ENCODE measurements around the gene POGZ. TPM values are rescaled to one million over a fixed set of nuclear protein-coding genes. Genes with fewer than 3 reads are reported as not detected.
"Not testable (repeated sequence)": the region's sequence is repeated elsewhere in the genome, so short reads cannot be mapped to it uniquely, and the experiment has no call there.

POGZ gene
- total RNA-seq, 1 donor from 2014 or later = 29.3 TPM

DNA sequence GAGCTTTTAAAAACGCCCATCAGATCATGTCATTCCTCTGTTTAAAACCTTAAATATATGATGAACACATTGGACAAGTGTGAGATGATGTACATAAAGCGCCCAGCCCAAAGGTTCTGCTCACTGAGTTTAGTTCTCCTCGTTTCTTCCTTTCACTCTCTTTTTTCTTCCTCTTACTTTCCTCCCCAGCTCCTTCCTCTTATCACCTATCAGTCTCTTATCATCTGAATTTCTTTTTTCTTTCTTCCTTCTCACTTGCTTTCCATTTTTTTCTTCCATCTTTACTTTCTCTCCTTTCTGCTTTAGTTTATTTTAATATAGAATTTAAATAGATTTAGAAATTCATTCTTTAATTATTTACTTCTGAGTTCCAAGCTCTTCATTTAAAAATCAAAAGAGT, 17.8 kb upstream of the POGZ start:
- DNase-seq (ENCODE audit: low spot score) (no peak), ATAC-seq (no peak)

DNA sequence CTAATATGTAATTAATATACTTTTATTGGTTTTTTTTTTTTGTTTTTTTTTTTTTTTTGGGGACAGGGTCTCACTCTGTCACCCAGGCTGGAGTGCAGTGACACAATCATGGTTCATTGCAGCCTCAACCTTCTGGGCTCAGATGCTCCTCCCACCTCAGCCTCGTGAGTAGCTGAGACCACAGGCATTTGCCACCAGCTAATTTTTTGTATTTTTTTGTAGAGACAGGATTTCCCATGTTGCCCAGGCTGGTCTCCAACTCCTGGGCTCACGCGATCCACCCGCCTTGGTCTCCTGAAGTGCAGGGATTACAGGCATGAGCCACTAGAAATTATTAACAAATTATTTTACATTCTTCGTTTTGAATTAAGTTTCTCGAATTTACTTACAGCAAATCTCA, 16.8 kb upstream of the POGZ start:
- DNase-seq (ENCODE audit: low spot score) (no peak), ATAC-seq (no peak)

GRCh38 chr1:151475175-151475574, 15.9 kb upstream of the POGZ start:
- no peak for DNase-seq (ENCODE audit: low spot score)
- no peak for ATAC-seq

DNA sequence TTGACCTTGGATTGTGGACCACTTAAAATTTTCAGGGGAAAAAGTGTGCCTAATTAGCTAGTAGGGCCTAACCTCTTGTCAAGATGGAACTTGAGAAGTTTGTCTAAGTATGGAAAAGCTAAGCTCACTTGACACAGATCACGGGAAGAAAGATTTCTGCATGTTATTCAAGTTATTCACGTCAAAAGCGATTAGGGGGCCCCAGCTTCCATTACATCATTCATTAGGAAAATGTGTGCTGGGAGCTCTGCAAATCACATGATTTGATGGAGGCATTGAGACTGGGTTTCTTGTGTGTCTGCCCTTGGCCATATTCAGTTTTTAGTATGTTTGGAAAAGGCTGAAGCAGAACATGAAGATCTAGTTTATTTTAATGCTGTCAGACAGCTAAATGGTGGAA, 15.5 kb upstream of the POGZ start:
- DNase-seq (ENCODE audit: low spot score) (no peak), ATAC-seq (no peak)

DNA sequence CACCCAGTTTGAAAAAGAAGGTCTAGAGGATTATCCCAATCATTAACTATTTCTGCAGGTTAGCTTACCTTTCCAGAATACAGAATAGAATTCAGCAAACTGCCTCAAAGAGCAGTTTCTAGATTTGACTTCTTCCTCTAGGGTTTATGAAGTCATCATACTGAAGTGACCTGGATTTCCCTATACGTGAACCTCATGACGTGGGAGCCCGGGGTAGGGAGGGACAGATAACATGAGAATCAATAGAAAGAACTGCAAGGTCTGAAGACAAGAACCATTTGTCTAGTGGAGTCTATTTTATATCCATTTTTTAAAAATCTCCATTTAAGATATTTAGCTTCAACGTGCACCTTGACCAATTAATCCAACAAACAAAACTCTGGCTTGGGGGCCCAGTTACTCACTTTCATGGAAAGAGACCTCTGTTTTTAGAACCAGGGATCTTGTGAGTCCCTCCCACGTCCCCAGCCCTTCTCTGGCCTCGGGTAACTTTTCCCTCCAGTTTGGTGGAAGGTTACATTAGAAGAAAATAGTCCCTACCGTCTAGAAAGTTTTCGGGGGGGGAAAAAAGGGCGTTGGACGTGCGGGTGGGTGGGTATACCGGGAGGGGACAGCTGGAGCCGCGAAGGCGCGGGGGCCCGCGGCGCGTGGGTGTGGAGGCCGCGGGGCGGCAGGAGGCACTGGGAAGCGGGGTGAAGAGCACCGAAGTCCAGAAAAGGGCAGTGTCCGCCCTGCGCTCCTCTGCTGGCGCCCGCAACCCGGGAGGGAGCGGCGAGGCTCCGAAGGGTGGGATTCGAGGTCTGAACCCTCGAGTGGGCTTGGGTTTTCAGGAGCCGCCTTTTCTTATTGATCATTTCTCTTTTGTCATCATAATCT, 13.8 kb upstream of the POGZ start:
- DNase-seq (ENCODE audit: low spot score) = peak; percentile 61
- ATAC-seq = peak; percentile 93

GRCh38 chr1:151465026-151465425, 5.7 kb upstream of the POGZ start:
- DNase-seq (ENCODE audit: low spot score) (no peak), ATAC-seq (no peak)

DNA sequence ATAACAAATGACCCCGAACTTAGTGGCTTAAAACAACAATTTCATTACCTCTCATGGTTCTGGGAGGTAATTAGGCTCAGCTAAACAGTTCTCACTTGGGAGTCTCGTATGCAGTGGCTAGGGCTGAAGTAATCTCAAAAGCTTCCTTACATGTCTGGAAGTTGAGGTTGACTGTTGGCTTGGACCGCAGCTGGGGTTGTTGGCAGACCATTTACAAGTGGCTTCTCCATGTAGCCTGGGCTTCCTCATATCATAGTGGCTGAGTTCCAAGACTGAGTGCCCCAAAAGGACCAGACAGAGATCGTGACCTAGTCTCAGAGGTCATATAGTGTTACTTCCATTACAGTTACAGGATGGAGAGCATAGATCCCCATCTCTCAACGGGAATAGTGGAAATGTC, 2.4 kb upstream of the POGZ start:
- ATAC-seq (no peak), DNase-seq (ENCODE audit: low spot score) (no peak)

GRCh38 chr1:151458802-151459330, 428 bp downstream of the POGZ start:
- ATAC-seq = peak; percentile 52

DNA sequence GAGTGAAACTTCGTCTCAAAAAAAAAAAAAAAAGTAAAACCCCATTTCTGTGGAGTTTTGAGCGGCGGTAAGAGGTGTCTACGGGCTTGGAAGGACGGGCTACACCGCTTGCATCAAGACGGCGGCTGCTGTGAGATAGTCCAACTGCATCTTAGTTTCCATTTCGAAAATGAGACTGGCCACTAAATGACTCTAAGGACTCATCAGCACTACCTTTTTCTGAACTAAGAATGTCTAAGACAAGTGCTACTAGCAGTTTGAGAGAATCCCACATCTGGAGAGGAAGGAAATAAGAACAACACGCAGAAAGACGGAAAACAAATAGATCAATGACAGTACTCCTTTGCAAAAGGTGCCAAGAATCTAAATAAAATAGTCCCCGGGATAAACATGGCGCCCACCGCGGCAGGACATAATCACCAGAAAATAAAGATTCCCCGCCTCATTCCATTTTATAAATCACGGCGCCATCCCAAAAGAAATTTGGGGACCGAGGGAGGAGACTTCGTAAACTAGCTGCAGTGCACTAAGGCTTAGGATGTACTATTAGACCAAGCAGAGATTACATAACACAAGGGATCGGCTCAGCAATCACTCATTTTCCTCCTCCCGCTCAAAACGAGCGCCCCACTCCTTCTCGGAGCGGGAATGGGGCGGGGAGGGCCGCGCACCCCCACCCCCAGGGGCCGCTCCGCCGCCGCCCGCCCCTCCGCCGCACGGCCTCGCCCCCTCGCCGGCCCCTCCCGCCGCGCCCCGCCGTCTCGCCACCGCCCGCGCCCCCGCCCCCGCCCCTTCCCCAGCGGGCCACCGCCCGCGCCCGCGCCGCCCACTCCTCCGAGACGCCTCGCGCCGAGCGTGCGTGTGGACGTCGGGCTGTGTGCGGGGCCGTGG, 1.1 kb downstream of the POGZ start:
- ATAC-seq = peak; percentile 74
- peak; percentile 77 for DNase-seq (ENCODE audit: low spot score)

More at GRCh38 chr1:151458802-151459330, 428 bp downstream of the POGZ start:
- peak; percentile 69 for DNase-seq (ENCODE audit: low spot score)

DNA sequence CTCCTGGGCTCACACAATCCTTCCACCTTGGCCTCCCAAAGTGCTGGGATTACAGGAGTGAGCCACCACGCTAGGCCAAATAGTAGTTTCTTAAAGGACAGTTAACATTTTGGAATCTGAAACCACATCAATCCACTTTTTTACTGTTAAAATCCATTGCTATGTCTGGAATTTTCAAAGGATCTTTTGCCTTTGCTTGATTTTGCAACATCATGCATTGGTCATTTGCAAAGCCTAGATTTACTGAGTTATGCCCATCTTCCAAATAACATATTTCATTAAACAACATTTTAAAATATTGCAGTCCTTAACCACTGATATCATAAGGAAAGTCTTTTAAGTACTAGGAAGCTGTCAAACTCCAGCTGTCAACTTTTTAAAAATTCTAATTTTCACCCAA, 3.3 kb downstream of the POGZ start:
- DNase-seq (ENCODE audit: low spot score) = no peak
- no peak for ATAC-seq

DNA sequence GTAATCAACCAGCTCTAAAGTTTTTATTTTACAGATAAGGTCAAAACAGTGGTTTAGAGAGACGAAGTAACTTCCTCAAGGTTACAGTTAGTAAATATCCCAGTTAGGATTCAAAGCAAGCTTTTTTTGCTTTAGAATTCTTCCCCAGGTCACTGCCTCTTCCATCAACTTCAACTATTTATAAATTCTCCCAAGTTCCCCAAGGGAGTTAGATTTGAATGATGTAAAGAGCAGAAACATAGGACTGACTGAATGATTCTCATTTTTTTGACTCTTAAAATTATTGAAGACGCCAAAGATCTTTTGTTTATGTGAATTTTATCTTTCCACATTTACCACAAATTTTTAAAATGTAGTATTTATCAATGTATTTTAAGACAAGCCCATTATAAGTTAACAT, 4.1 kb downstream of the POGZ start:
- ATAC-seq = no peak
- DNase-seq (ENCODE audit: low spot score) = no peak

- DNase-seq (ENCODE audit: low spot score) (no peak), ATAC-seq (no peak)
These were observed 11.6 kb downstream of the POGZ start for GRCh38 chr1:151447696-151448095.

DNA sequence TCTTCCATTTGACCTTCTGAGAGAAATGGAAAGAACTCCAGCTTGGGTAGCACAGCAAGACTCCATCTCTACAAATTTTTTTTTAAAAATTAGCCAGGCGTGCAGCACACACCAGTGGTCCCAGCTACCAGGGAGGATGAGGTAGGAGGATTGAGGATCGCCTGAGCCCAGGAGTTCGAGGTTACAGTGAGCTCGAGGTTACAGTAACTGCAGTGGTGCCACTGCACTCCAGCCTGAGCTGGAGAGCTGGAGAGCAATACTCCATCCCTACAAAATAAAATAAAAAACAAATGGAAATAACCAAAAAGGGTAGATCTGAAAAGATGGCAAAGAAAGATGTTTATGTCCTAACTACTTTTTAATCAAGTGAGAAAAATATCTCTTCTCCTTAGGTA, 14.5 kb downstream of the POGZ start:
- DNase-seq (ENCODE audit: low spot score) (no peak), ATAC-seq (no peak)

DNA sequence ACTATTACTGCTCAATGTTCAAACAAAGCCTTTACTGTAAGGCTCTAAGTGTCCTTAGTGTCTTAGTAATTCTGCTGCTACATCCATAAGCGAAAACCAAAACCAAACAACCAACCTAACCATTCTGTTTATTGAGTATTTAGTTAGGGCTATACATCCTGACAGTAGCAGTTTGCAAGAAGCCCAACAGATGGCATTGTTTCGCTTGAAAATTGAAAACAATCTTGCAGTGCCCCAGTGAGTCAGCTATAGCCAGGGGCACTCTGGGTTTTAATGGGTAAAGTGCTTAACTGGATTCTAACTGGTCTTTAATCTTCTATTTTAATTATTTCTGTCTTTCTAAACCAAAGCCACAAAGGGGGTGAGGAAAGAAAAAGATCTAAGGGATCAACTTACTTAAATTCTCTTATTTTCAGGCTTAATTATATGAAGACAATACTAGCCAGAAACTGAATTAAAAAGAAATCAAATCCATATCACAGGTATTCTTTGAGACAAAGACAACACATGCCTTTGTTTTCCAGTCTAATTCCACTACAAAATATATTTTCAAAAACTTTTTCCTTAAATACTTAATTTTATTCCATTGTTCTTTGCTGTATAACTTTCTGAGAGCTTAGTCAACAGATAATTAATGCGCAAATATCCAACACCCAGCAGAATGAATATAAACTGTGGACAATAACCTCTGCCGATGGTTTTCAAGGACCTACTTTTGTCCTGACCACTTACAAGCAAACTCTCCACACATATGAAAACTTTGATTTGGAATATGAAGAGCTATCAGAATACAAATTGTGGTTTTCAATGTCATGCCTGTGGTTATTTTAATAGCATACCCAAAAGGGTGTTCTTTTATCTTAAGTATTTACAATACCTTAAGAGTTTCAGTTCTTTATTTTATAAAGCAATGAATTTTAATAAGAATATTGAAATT, 15.2 kb downstream of the POGZ start:
- no peak for DNase-seq (ENCODE audit: low spot score)

DNA sequence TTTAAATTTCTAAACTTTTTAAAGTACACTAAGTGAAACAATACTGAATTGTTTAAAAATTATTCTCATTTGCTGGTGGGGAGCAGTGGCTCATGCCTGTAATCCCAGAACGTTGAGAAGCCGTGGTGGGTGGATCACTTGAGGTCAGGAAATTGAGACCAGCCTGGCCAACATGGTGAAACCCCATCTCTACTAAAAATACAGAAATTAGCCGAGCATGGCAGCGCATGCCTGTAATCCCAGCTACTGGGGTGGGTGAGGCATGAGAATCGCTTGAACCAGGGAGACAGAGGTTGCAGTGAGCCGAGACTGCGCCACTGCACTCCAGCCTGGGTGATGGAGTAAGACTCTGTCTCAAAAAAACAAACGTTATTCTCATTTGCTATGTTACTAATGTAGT, 21.9 kb downstream of the POGZ start:
- not testable (repeated sequence) for ATAC-seq; DNase-seq (ENCODE audit: low spot score)

More for the DNA sequence above, 15.2 kb downstream of the POGZ start:
- peak; percentile 97 for ATAC-seq

DNA sequence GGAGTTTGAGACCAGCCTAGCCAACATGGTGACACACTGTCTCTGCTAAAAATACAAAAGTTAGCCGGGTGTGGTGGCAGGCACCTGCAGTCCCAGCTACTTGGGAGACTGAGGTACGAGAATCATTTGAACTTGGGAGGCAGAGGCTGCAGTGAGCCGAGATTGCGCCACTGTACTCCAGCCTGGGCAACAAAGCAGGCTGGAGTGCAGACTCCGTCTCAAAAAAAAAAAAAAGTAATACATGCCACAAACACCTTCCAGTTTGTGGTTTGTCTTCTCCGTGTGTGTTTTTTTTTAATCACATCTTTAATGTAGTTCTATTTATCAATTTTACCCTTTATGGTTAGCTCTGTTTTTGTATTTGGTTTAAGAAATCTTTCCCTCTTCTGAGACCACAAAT, 22.3 kb downstream of the POGZ start:
- ATAC-seq (no peak), DNase-seq (ENCODE audit: low spot score) (no peak)

- DNase-seq (ENCODE audit: low spot score) (no peak), ATAC-seq (no peak)
These were observed 24.1 kb downstream of the POGZ start for GRCh38 chr1:151435174-151435573.

GRCh38 chr1:151433827-151434226, 25.5 kb downstream of the POGZ start:
- not testable (repeated sequence) for ATAC-seq

GRCh38 chr1:151428068-151428467, 31.2 kb downstream of the POGZ start:
- no peak for DNase-seq (ENCODE audit: low spot score)
- no peak for ATAC-seq

More at GRCh38 chr1:151433827-151434226, 25.5 kb downstream of the POGZ start:
- not testable (repeated sequence) for DNase-seq (ENCODE audit: low spot score)

DNA sequence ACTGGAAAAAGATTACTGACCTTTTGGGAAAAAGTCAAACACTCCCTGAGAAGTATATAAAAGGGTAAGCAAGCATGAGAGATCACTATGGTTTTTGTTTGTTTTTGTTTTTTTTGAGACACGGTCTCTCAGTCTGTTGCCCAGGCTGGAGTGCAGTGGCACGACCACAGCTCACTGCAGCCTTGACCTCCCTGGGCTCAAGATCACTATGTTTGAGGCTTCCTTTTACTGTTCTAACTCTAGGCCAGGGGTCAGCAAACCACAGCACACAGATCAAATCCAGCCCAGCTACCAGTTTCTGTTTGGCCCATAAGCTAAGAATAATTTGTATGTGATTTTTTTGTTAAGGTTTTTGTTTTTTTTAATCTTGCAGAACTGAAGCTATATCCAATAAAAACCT, 34.2 kb downstream of the POGZ start:
- ATAC-seq = no peak
- no peak for DNase-seq (ENCODE audit: low spot score)

Measured in left lobe of liver (tissue), 2 donors.